NCI-H748 (cell line): Measurements from ENCODE around the gene PTCD1.

ENCODE experiments used
- DNase-seq: peaks from one replicate; lab custom pipeline; 2025; ENCODE audit not compliant: unreplicated experiment; lab: John Stamatoyannopoulos, UW

Gene PTCD1

DNA sequence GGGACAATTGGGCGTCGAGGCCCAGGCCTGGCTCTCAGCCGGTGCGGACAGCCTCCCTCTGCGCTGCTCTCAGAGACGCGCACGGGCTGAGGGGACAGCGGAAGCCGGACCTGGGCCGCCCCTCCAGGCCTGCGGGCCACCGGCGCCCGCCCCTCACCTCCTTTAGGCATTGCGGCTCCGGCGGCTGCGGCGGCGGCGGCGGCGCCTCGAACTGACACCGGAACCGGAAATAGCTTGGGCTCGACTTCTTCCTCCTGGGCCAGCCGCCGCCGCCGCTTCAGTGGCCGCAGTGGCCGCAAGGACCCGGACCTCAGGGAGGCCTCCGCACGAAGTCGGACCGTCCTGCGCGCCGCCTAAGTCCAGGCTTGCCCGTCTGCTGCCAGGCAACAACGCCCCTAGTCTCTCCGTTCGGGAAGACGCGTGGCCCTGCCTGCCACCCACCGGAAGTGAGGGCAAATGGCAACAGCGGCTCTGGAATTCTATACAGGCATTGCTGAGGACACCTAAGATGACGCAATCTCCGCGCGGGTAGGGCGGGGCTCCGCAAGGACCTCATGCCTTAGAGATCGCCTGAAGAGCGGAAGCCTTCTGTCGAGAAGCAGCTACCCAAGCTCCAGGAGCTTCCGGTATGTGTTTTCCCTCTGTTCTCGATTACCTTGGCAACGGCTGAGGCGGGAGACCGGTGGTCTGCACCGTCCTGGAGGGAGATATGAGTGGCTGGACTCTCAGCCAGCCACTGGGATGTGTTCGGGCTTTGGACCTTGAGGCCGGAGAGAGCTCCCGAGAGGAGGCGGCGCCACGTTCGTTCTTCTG lies 30.0 kb downstream of the PTCD1 start, which contains the start of the genes BUD31 and PDAP1:
Gene BUD31 (plus strand): TSS at position 591 of the 813 bp plus-strand sequence. CDS start 2,124 bp downstream, outside the sequence.
Gene PDAP1 (minus strand): TSS at position 219 of the 813 bp plus-strand sequence. CDS start 49 bp downstream, at position 170.
- DNase-seq = peak; percentile 96

DNA sequence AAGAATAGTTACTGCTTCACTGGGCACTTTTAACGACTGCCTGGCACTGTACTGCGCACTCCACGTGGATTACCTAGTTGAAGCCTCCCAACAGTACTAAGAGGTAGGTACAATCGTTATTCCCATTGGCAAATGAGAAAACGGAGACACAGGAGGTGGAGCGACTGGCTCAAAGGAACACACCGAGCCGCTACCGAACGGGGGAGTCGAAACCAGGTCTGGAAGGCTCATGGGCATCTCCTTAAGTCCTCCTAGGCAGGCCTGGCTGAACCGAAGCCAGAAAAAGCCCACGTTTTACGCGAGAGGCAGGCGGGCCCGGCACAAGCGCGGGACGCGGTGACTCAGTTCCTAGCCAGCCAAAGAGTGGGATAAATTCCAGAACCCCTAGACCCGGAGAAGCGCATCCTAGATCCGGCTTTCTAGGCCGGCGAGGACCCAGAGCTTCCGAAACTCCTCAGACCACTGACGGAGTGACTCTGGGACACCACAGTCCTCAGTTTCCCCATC lies 30.7 kb downstream of the PTCD1 start:
- DNase-seq = peak; percentile 36

DNA sequence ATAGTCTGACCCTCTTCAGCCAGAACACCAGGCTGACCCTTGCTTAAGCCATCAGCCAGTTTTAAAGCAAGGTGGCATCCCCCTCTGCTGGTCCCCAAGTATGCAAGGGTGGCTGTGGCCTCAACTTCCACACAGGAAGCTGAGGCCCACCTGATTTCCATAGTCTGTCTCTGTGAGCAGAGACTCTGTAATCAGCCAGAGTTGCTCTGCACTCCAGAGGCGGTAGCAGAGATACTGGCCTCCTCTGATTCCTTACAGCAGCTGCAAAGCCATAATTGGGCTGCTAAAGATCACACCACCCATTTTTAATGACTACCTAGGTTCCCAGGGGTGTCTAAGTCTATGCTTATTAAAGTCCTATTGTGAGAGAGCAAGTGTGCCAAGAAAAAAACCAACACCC lies 32.0 kb downstream of the PTCD1 start:
- no peak for DNase-seq

DNA sequence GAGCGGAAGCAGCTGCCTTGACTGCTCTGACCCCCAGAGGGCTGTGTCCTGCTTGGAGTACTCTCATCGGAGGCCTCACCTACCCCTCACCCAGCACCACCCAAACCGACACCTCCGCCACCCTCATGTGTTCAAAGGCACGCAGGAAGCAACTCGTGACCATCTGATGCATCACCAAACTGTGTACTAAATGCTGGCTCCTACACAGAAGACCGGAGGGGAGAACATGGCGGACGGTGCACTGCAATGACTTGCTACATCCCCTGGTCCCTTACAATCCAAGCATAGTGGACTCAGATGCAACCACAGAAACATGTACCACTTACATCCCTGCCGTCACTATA lies 33.6 kb downstream of the PTCD1 start:
- DNase-seq = no peak

DNA sequence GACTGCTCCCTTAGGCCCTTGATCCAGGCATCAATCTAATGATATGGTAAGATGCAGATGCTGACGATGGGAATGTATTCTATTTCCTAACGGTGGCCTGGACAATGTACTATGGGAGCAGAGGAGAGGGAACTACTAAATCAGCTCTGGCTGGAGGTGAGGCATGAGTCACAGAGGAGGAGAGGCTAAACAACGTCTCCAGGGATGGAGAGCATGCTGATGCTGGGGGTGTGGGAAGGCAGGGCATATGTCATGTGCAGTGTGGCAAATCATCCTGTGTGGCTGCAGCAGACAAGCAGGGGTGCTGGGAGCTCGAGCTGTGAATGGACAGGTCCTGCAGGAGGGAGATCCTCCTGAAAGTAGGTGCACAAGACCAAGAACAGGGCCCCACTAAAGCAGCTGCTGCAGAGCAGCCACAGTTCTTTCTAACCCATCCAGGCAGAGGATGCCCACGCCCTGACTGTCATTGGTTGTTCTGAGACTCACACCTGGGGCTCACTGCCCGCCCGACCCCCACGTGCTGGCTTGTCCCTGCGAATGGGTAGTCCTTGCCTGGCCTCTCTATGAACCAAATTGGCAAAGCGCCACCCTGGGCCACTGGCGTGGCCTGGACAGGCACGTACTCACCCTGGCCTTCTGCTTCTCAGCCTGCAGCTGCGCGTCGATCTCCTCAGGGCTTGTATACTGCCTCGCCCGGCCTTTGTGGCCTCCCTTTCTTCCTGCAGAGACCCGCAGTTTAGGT lies 34.2 kb downstream of the PTCD1 start:
- no peak for DNase-seq

DNA sequence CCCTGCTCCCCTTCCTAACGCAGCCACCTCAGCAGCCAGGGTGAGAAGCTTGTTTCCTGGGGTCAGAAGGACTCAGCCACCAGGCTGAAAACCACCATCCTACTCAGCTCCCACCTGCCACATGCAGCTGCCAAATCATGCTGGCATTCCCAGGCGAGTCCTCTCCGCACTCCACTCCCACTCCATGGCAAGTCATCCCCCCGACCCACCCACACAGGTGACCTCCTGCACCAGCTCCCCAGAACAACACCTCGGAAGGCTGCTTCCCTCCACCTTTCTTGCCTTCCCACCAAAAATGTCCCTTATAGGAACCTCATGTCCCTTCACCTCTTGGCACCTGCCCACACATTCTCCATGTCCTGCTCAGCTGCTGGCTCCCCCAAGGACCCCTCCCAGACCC lies 34.8 kb downstream of the PTCD1 start:
- no peak for DNase-seq

DNA sequence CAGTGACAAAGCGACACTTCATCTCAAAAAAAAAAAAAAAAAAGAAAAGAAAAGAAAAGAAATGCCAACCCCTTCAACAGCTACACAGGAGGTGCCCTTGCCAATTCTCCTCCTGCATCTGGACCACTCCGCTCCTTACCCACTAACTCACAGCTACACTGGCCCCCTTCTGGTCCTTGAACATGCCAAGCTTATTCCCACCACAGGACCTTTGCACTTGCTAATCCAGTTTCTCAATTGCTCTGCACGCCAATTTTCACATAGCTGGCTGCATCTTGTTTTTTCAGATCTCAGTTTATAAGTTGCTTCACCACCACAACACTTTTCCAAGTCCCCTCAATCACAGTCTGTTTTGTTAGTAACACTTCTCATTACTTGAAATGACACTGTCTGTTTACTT lies 35.7 kb downstream of the PTCD1 start:
- no peak for DNase-seq

DNA sequence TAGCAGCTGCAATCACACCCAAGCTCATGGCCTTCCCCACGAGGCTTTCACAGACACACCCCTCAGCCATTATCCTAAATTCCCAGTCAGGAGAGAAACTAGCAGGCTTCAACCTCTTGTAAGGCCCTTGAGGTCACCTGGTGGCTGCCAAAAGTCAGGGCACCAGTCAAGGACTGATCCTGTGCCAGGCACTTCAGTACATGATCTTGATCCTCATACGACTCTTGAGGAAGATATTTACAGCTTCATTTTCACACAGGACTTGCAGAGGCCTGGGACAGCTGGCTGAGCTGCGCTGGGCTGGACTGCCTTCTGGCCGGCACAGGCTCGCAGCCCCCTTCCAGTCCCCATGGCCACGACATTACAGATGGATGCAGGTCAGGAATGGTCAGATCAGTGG lies 39.0 kb downstream of the PTCD1 start:
- DNase-seq = no peak

DNA sequence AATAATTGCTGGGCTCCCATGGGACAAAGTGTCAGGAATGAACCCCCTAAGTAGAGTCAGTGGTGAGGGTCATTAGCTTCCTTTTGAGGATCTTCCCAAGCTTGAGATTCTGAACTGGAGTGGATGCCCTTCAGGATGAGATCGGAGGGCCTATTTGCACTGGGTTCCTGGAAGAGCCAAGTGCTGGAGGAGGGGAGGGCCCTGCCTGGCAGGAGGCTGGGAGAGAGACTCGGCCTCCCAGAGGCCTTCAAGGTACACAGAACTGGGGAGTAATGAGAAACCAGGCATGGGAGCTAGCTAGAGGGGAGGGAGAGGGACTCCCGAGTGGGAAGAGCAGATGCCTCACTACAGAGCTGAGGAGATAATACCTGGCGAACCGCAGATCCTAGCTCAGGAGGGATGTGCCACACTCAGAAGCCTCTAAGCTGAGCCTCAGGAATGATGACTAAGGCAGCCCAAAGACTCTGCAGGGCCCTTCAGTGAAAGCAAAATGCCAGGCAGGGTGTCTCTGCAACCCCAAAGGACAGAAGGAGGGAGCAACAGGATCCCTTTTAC lies 39.6 kb downstream of the PTCD1 start:
- no peak for DNase-seq

DNA sequence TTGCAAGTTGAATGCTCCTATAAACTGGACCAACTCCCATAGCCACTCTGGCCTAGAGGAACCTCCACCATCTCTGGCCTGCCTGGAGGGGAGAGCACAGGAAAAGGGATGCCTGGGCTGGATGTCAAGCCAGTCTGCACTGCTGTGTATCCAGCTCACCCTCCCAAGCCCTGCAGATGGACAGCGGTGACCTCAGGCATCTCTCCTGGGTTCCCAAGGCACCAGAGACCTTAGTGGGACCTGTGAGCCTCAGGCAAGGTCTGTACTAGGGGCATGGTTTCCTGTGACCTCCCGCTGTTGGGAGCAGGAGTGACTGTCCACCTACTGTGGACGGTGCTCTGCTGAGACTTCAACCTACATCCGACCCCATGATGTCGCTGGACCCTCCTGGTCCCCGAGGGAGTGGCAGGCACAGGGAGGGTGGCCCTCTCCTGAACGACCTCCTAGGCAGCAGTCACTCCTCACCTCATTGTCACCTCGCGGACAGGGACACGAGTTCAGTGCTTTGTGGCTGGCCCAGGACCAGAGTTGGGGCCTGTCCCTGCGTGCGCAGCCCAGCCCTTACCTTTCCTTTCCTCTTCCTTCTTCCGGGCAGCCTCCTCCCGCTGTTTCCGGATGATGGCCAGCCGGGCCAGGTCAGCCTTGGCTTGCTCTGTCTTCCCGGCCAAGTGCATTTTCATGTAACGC lies 41.2 kb downstream of the PTCD1 start:
- no peak for DNase-seq

DNA sequence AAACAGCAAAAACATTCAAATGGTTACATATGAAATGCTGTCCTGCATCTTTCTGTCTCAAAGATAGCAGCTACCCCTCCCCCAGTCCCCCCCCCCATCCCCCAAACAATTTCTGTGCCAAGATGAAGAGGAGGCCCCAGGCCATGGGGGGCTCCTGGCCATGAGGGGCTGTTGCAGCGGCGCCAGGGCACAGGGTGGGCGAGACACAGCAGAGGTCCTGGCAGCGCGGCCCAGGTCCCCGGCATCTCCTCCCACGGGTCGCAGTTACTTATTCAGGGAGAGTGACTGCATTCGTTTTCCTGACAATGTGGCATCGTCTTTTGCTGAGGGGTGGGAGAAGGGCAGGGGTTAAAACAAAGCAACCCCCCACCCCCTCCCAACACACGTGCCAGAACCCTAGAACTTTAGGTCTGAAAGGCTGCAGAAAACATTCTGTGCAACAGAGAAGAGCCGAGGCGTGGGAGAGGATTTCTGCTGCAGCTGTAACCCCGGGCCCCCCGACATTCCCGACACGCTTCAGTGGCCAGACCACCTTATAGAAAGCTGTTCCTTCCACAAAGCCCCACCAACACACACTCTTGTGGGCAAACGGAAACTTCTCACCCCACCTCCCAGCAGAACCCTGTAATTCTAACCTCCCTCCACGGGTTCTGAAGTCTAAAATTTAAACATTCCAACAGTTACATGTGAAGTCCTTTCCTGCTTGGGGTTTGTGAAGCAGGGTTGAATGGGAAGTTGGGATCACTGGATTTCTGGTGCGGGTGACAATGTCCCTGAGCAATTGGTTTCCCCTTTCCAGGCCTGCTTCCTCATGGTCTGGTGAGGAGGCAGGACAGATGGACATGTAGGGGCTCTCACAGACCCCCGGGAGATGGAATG lies 41.9 kb downstream of the PTCD1 start:
- no peak for DNase-seq

DNA sequence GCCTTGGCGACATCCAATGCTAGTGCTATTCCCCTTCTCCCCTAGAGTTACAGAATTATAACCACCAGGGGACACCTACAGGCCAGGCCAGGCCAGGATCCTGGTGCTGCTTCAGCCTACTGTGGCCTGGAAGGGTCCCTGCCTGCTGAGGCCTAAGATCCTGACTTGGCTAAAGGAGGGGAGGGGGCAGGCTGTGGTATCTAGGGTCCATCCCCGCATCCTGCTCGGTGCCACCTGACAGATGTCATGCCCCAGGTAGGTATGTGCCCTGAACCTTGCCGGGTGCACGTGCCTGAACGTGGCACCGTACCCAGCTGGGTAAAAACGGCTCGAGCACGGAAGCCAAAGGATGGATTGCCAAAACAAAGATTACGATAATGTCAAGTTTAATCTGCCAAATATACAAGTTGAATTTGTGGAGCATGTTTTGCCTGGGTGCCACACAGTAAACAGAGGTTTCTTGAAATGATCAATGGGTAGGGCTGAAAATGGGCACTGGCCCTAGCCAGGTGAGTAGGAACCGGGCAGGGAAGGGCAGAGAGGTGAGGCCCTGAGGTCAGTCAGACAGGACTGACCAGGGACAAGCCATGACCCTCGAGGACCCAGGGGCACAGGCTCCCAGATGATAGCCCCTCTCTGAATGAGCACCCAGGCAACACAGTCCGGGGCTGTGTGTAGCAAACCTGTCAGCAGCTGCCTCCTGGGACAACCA lies 42.8 kb downstream of the PTCD1 start:
- DNase-seq = no peak

DNA sequence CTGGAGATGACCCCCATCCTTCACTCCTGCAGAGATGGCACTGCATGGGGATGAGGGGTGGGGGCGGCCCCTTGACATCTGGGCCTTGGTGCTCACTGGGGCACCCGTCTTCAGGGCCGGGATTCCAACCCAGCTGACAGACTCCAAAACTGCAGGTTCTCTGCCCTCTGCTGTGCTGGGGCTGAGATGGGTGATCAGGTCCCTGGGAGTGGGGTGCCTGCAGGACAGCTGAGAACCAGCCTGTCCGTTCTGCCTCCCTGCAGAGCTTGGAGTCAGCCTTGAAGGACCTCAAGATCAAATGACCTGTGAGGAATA lies 44.5 kb downstream of the PTCD1 start:
- no peak for DNase-seq

DNA sequence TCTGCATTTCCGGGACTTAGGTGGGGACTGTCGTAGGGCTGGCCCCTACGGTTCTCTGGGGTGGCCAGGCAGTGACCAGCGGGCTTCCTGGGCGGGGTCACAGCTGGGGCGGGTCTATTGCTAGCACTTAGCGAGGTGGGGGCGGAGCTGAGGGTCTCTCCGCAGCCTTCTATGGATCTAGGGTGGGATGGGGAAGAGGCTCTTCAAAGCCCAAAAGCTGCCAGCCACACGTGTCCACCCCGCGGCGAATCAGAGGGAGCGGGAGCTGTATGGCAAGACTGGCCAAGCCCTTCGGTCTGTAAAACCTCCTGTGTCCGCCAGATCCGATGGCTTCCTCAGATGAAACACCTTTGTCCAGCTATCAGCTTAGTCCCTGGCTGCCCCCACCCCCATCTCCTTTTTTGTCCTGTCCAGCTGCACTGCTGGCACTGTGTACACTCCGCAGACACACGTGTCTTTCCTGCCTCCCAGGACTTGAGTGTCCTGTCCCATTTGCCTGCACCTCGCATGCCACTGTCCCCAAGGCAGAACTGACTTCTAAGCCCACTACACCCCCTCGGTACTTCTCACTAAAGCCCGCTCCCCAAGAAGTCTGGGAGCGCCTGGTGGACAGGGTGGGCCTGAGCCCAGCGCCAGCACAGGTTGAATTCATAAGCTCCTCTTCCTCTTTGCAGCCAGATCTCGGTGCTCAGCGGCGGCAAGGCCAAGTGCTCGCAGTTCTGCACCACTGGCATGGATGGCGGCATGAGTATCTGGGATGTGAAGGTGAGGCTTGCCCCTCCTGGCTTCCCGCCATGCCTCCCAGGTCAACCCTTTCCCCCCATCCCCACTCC lies 45.0 kb downstream of the PTCD1 start:
- peak; percentile 94 for DNase-seq

DNA sequence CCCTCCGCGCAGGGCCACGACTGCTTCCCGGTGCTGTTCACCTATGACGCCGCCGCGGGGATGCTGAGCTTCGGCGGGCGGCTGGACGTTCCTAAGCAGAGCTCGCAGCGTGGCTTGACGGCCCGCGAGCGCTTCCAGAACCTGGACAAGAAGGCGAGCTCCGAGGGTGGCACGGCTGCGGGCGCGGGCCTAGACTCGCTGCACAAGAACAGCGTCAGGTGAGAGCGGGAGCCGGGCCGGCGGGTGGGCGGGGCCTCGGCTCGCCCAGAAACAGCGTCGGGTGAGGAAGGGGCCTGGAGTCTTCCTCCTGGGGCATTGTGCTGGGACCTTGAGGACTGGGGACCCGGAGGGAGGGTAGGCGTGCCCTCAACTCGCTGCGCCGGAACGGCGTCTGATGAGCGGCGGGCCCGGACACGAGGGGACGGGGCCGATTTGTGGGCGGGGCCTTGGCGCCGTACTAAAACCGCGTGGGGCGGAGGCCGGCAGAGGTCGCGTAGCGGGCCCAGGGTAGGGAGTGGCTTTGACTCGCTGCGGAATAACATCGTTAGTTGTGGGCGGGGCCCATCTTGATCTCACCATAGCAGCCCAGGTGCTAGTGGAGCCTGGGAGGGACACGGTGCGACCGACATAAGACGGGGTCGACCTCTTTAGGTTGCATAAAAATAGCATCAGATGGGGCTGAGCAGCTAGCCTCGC lies 45.8 kb downstream of the PTCD1 start:
- DNase-seq = peak; percentile 94

DNA sequence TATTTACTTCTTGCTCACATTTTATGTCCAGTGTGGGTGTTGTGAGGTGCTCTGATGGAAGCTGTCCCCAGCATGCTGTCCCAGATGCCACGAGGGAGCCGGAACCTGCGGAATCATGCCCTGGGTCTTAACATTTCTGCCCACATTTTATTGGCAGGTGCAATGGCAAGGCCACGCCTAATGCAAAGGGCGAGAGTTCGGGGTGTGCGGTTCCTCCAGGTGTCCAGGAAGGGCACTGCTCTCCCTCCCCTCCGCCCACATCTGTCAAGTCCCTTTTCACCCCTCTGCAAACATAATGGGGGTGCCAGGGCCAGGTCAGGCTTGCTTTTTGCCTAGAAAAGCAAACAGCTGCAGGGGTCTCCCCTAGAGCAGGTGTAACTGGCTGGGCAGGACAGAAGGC lies 46.6 kb downstream of the PTCD1 start:
- peak; percentile 42 for DNase-seq

DNA sequence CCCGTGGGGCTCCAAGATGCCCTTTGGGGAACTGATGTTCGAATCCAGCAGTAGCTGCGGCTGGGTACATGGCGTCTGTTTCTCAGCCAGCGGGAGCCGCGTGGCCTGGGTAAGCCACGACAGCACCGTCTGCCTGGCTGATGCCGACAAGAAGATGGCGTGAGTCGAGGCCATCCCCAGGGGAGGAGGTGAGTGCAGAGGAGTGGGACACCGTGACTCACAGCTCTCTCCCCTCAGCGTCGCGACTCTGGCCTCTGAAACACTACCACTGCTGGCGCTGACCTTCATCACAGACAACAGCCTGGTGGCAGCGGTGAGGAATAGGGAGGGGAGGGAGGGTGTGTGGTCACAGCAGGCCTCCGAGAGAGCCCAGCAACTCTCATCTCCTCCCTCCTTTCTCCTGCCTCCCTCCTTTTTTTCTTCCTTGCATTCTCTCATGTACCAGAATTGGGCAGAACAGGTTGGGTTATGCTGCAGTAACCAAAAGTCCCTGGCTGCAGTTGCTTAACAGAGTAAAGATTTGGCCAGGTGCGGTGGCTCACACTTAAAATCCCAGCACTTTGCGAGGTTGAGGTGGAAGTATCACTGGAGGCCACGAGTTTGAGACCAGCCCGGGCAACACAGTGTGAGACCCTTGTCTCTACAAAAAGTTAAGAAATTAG lies 47.5 kb downstream of the PTCD1 start:
- no peak for DNase-seq

DNA sequence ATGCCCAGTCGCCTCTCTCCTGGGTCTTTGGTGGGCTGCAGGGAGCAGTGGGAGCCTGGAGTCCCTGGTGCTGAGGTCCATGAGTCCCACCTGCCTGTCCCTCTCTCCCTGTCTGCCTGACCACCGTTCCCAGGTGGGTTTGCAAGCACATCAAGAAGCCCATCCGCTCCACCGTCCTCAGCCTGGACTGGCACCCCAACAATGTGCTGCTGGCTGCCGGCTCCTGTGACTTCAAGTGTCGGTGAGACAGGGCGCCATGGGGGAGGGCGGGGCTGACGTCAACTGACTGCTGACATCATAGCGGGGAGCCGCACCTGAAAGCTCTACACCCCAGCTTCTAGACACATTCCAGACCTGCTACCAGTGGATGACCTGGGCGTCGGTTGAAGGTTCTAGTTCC lies 48.8 kb downstream of the PTCD1 start:
- no peak for DNase-seq
